ENCODE results near the gene ELMOD1.

Gene ELMOD1

GRCh38 chr11:107711861-107712755, 121.2 kb downstream of the ELMOD1 start, which contains the start of gene SLN:
Gene SLN (minus strand): TSS chr11:107712056.
- H3K27ac ChIP-seq (ENCODE audit: low read depth, low read length) = no peak within 1 kb of the TSS
- no peaks in the 10 kb centered on the region for H3K4me1 ChIP-seq (ENCODE audit: insufficient read depth, low read length)
- H3K9me3 ChIP-seq (ENCODE audit: low read length) = no peaks in the 10 kb centered on the region
- no peak within 1 kb of the TSS for H3K4me3 ChIP-seq (ENCODE audit: low read depth in 1 of 2, low read length in 2 of 2)
- H3K9ac ChIP-seq (ENCODE audit: low read length) = no peak within 1 kb of the TSS
- no peaks in the 10 kb centered on the region for H3K27me3 ChIP-seq (ENCODE audit: control insufficient read depth in 1 of 2, insufficient read depth in 2 of 2, low read length in 2 of 2)
- no peaks in the 10 kb centered on the region for H3K36me3 ChIP-seq (ENCODE audit: insufficient read depth, low read length)

DNA sequence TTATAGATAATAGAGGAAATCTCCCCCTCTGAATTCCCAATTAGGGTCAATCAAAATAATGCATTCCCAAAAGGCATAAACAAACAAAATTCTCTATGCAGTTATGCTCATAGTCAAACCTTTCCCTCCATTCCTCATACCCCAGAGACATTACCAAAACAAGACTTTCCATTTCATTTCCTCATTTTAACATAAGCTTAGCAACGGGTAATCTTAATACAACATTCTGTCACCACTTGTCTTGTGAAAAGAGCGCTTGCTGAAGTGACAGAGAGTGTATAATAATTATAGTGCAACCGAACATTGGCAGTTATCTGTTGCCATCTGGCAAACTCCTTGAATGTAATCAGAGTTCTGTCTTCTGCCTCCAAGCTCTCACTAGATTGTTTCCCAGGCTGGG, 122.1 kb downstream of the ELMOD1 start:
- H3K36me3 ChIP-seq (ENCODE audit: insufficient read depth, low read length) = no peaks in the 10 kb centered on the region
- H3K27ac ChIP-seq (ENCODE audit: low read depth, low read length) = no peak overlapping the region
- H3K9me3 ChIP-seq (ENCODE audit: low read length) = no peaks in the 10 kb centered on the region
- H3K4me3 ChIP-seq (ENCODE audit: low read depth in 1 of 2, low read length in 2 of 2) = no peak overlapping the region
- no peaks in the 10 kb centered on the region for H3K4me1 ChIP-seq (ENCODE audit: insufficient read depth, low read length)
- H3K9ac ChIP-seq (ENCODE audit: low read length) = no peak overlapping the region
- no peaks in the 10 kb centered on the region for H3K27me3 ChIP-seq (ENCODE audit: control insufficient read depth in 1 of 2, insufficient read depth in 2 of 2, low read length in 2 of 2)

All from muscle layer of colon (tissue), 2 donors.